GM18867 (cell line): ENCODE measurements around the gene AHRR.
"Not testable (repeated sequence)": the region's sequence is repeated elsewhere in the genome, so short reads cannot be mapped to it uniquely, and the experiment has no call there.

Source experiments
- ATAC-seq: cut with Tn5 transposase; IDR thresholded peaks from one replicate; pipeline ENCODE4 v1.9.1; 2021; ENCODE audit warnings: mild to moderate bottlenecking, moderate library complexity; ENCODE audit not compliant: unreplicated experiment

AHRR gene

DNA sequence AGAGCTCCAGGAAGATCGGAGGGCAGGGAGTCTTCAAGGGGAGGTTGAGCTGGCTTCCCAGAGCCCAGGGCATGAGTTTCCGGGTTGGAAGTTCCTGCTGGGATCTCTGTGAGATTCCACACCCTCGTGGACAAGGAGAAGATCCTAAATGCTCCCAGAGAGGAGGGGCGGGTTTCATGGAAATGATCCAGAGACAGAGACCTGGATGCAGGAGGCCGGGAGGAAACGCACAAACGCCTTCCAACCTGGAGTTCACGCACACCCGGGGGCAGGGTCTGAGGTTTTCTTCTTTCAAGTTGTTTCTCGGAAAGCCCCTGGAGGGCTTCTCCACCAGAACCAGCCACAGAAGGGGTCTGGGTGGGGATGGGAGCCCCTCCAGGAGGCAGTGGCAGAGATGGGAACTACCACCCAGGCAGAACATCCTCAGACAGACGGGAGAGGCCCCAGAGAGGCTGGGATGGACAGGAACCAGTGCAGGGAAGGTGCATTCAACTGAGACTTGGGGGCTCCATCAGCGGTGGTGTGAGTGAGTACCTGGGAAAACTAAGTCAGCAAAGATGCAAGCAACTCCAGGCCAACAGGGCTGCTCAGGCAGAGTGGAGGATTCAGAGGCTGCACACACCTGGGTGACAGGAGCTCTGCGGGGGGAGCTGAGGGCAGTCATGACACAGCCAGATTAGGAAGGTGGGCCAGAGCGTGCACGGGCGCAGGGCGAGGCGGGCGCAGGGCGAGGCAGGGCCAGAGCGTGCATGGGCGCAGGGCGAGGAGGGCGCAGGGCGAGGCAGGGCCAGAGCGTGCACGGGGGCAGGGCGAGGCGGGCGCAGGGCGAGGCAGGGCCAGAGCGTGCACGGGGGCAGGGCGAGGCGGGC is 69.3 kb downstream of the AHRR start:
- no peak for ATAC-seq

- peak; percentile 48 for ATAC-seq
Measured at GRCh38 chr5:392431-392988, 71.0 kb downstream of the AHRR start.

DNA sequence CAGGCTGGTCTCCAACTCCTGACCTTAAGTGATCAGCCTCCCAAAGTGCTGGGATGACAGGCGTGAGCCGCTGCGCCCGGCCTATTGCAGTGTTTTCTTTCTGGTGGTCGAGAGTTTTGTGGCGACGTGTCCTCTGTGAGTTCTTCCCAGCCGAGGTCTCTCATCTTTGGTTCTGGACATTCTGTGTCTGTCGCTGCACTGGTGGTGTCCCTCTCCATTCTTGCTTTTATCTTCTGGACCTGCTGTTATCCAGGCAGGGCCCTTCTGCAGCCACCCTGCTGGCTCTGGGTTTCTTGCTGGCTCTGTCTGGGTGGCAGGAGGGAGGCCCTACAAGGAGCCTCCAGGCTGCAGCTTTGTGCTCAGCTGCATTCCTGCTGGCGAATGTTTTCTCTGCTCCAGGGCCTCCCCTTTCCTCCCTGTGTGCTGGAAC is 72.3 kb downstream of the AHRR start:
- no peak for ATAC-seq

- ATAC-seq = no peak
Measured at GRCh38 chr5:394671-395155, 73.2 kb downstream of the AHRR start.

- no peak for ATAC-seq
Measured at GRCh38 chr5:395156-395920, 73.8 kb downstream of the AHRR start.

DNA sequence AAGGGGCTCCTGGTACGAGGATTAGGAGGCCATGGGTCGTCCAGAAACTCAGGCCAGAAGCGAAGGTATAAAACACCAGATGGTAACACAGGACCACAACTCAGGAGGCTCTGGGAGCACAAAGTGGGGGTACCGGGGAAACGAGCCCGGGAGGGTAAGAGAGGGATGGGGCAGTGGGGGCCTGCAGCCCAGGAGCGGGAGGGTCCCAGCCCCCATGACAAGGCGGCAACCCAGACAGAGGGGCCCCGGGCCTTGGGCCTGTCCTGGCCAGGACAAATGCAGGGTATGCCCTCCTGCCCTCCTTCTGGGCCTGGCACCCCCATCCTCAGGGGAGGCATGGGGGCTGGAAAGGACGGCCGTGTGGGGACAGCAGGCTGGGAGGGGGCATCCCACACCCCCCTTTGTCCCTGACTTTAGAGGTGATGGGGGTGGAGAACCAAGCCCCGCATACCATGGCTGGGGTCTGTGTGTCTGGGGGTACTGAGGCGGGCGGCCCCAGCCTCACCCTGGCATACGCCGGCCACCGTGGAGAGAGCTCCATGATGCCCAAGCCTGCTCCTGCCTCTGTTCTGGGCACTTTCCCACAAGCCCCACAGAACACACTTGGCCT is 74.5 kb downstream of the AHRR start:
- no peak for ATAC-seq

DNA sequence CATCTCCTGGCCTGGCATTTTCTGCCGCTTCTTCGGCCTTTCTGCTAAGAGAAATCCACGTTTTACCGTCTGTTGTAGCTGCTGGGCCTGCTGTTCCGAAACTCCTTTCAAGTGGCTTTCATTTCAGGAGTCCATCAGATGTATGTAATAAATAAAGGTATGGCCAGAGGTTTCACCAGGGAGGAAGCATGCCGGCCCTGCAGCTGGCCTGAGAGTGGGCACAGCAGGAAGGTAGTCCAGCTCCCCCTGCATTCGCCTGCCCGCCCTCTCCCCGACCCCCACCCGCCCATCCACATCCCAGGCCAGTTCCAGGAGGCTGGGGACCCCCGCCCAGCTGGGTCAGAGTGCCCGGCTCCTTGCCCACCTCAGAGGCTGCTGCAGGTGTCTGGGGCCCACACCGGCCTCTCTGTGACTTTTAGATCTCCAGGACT is 75.0 kb downstream of the AHRR start:
- ATAC-seq = no peak

- ATAC-seq = not testable (repeated sequence)
Measured at GRCh38 chr5:398141-398474, 76.6 kb downstream of the AHRR start.

GRCh38 chr5:398475-399295 is 77.2 kb downstream of the AHRR start:
- no peak for ATAC-seq

- peak; percentile 75 for ATAC-seq
Measured at GRCh38 chr5:399296-400281, 78.1 kb downstream of the AHRR start.

- ATAC-seq = peak; percentile 32
Measured at GRCh38 chr5:400282-401145, 79.0 kb downstream of the AHRR start.

DNA sequence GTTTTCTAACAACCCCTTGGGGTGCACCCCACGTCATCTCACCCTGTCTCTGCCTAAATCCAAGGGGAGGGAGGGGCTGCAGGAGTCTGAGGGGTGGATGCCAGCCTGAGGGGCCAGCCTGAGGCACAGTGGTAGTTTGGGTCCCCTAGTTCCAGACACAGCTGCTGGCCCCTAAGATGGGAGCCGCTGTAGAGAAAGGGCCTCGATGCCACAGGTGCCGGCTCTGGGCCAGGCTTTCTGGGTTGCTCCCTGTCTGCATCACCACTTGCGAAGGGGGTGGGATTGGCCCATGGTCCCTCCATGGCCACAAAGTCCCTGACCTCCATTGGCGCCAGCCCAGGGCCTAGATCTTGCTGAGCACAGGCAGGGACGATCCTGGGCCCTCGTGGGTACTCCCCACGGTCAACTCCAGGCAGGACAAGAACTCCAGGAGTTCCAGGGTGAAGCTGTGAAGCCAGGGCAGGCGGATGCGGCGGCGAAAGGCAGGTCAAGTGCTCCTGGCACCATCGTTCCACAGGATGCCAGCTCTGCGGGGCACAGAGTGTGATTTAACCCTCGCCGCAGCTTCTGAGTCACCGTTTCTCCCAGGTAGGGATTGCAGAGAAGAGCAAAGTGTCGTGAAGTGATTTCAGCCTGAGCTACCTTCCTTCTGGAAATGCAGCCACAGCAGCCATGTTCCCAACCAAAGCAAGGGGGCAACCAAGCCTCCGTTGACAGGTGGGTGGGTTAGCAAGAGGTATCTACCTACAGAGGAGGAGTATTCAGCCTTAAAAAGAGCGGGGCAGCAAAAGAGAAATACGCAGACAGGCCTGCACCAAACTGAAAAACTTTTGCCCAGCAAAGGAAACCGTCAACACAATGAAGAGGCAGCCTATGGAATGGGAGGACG is 79.9 kb downstream of the AHRR start:
- ATAC-seq = no peak

GRCh38 chr5:402219-402614 is 80.7 kb downstream of the AHRR start:
- not testable (repeated sequence) for ATAC-seq

GRCh38 chr5:402615-403359 is 81.3 kb downstream of the AHRR start:
- ATAC-seq = peak; percentile 50

DNA sequence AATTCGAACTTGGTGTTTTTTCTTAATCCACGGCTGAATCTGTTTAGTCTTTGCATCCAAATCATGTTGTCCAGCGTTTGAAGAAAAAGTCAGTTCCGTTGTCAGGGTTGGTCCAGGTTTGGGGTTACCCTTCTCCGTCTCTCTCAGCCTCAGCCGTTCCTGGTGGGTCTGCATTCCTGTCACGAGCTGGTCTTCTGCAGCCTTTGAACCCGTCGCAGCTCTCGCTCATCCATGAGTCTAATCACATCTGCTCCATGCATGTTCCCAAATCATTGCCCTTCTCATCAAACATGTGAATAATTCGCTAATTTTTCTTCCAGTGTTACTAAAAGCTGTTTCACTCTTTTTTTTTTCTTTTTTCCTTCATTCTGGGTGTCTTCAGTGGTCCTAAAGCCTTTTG is 82.5 kb downstream of the AHRR start:
- ATAC-seq = no peak

GRCh38 chr5:404666-405241 is 83.2 kb downstream of the AHRR start:
- ATAC-seq = no peak
